Stimulated activated naive CD8-positive, alpha-beta T cell treated with anti-CD3 and anti-CD28 coated beads, Interleukin-15, amount 100 ng/mL, for 72 hours (primary cell): ENCODE data around the gene TSSK2.

Source experiments
- ATAC-seq: fragments of 150-1000 bp; cut with Tn5 transposase; 2 replicates; pipeline ENCODE4 v1.10.0; 2021; ENCODE audit warnings: mild to moderate bottlenecking, moderate library complexity
- DNase-seq, 2 donors: peaks; one replicate each; pipeline ENCODE4 v3.0.0; 2021 to 2022
- H3K27ac Mint-ChIP-seq, 2 donors: one replicate each; pipeline ENCODE4 v1.8.0; 2022; ENCODE audit warnings: mild to moderate bottlenecking in 2 of 2, mixed read lengths in 2 of 2, moderate library complexity in 2 of 2
- H3K27me3 Mint-ChIP-seq: one replicate; pipeline ENCODE4 v1.8.0; 2022; ENCODE audit warnings: mixed read lengths
- H3K4me1 Mint-ChIP-seq: one replicate; pipeline ENCODE4 v1.8.0; 2022; ENCODE audit warnings: mild to moderate bottlenecking, mixed read lengths
- H3K4me3 Mint-ChIP-seq, 2 donors: one replicate each; pipeline ENCODE4 v1.8.0; 2022; ENCODE audit warnings: mild to moderate bottlenecking in 2 of 2, mixed read lengths in 2 of 2, moderate library complexity in 1 of 2
- H3K9me3 Mint-ChIP-seq, 2 donors: one replicate each; pipeline ENCODE4 v1.8.0; 2022; ENCODE audit warnings: mixed read lengths in 2 of 2

The TSSK2 gene

GRCh38 chr22:19127329-19128008, 3.6 kb upstream of the TSSK2 start:
- H3K27me3 Mint-ChIP-seq = no peaks in the 10 kb centered on the region
- no peak overlapping the region for H3K4me3 Mint-ChIP-seq
- DNase-seq (no peak), ATAC-seq (no peak)
- H3K4me1 Mint-ChIP-seq = peaks cover 10% of the 10 kb centered on the region
- no peaks in the 10 kb centered on the region for H3K9me3 Mint-ChIP-seq
- no peak overlapping the region for H3K27ac Mint-ChIP-seq

GRCh38 chr22:19128009-19128401, 3.1 kb upstream of the TSSK2 start:
- H3K4me1 Mint-ChIP-seq = peaks cover 5% of the 10 kb centered on the region
- ATAC-seq (no peak), DNase-seq (no peak)
- H3K27ac Mint-ChIP-seq = no peak overlapping the region
- no peaks in the 10 kb centered on the region for H3K9me3 Mint-ChIP-seq
- no peaks in the 10 kb centered on the region for H3K27me3 Mint-ChIP-seq
- H3K4me3 Mint-ChIP-seq = no peak overlapping the region

GRCh38 chr22:19128946-19129727, 2.0 kb upstream of the TSSK2 start:
- ATAC-seq (no peak), DNase-seq (no peak)
- Mint-ChIP-seq H3K9me3 (no peaks in the 10 kb centered on the region), H3K4me3 (no peak overlapping the region), H3K4me1 (no peaks in the 10 kb centered on the region), H3K27ac (peak overlapping the region; percentile 10 to 65), H3K27me3 (no peaks in the 10 kb centered on the region)

GRCh38 chr22:19129871-19130270, 1.2 kb upstream of the TSSK2 start:
- H3K27me3 Mint-ChIP-seq = no peaks in the 10 kb centered on the region
- no peak overlapping the region for H3K27ac Mint-ChIP-seq
- no peaks in the 10 kb centered on the region for H3K4me1 Mint-ChIP-seq
- DNase-seq = no peak
- ATAC-seq = no peak
- no peaks in the 10 kb centered on the region for H3K9me3 Mint-ChIP-seq
- H3K4me3 Mint-ChIP-seq = no peak overlapping the region

GRCh38 chr22:19131685-19132015, 542 bp downstream of the TSSK2 start:
- no peaks in the 10 kb centered on the region for H3K27me3 Mint-ChIP-seq
- H3K4me1 Mint-ChIP-seq = peaks cover 2% of the 10 kb centered on the region
- ATAC-seq (no peak), DNase-seq (no peak)
- no peaks in the 10 kb centered on the region for H3K9me3 Mint-ChIP-seq
- H3K4me3 Mint-ChIP-seq = no peak overlapping the region
- no peak overlapping the region for H3K27ac Mint-ChIP-seq

GRCh38 chr22:19132153-19132552, 1.0 kb downstream of the TSSK2 start:
- H3K9me3 Mint-ChIP-seq = no peaks in the 10 kb centered on the region
- H3K4me3 Mint-ChIP-seq = no peak overlapping the region
- no peaks in the 10 kb centered on the region for H3K27me3 Mint-ChIP-seq
- DNase-seq (no peak), ATAC-seq (no peak)
- no peak overlapping the region for H3K27ac Mint-ChIP-seq
- peaks cover 6% of the 10 kb centered on the region for H3K4me1 Mint-ChIP-seq

- H3K4me1 Mint-ChIP-seq = peaks cover 6% of the 10 kb centered on the region
- no peaks in the 10 kb centered on the region for H3K9me3 Mint-ChIP-seq
- ATAC-seq (no peak), DNase-seq (no peak)
- no peak overlapping the region for H3K4me3 Mint-ChIP-seq
- peak overlapping the region; percentile 36 to 96 for H3K27ac Mint-ChIP-seq
- no peaks in the 10 kb centered on the region for H3K27me3 Mint-ChIP-seq
Observed at GRCh38 chr22:19132693-19133400, 1.7 kb downstream of the TSSK2 start.

- H3K4me1 Mint-ChIP-seq = peaks cover 6% of the 10 kb centered on the region
- no peaks in the 10 kb centered on the region for H3K9me3 Mint-ChIP-seq
- ATAC-seq (no peak), DNase-seq (no peak)
- no peaks in the 10 kb centered on the region for H3K27me3 Mint-ChIP-seq
- H3K4me3 Mint-ChIP-seq = no peak overlapping the region
- H3K27ac Mint-ChIP-seq = peak overlapping the region in 1 of 2 donors; percentile 96
Observed at GRCh38 chr22:19133561-19133960, 2.5 kb downstream of the TSSK2 start.

GRCh38 chr22:19134176-19134831, 3.2 kb downstream of the TSSK2 start:
- ATAC-seq (peak; percentile 19), DNase-seq (no peak)
- H3K4me1 Mint-ChIP-seq = peaks cover 6% of the 10 kb centered on the region
- H3K9me3 Mint-ChIP-seq = no peaks in the 10 kb centered on the region
- H3K27me3 Mint-ChIP-seq = no peaks in the 10 kb centered on the region
- no peak overlapping the region for H3K4me3 Mint-ChIP-seq
- H3K27ac Mint-ChIP-seq = no peak overlapping the region

- DNase-seq (no peak), ATAC-seq (no peak)
- H3K4me3 Mint-ChIP-seq = no peak overlapping the region
- H3K9me3 Mint-ChIP-seq = no peaks in the 10 kb centered on the region
- peak overlapping the region; percentile 3 to 79 for H3K27ac Mint-ChIP-seq
- H3K4me1 Mint-ChIP-seq = peaks cover 6% of the 10 kb centered on the region
- H3K27me3 Mint-ChIP-seq = no peaks in the 10 kb centered on the region
Observed at GRCh38 chr22:19134874-19135273, 3.8 kb downstream of the TSSK2 start.

GRCh38 chr22:19136915-19137314, 5.8 kb downstream of the TSSK2 start:
- Mint-ChIP-seq H3K27ac (peak overlapping the region in 1 of 2 donors; percentile 4), H3K9me3 (no peaks in the 10 kb centered on the region), H3K27me3 (no peaks in the 10 kb centered on the region), H3K4me1 (peaks cover 12% of the 10 kb centered on the region), H3K4me3 (no peak overlapping the region)
- no peak for ATAC-seq
- DNase-seq = no peak

GRCh38 chr22:19137384-19138216, 6.5 kb downstream of the TSSK2 start:
- Mint-ChIP-seq H3K27ac (peak overlapping the region in 1 of 2 donors; percentile 42), H3K4me3 (no peak overlapping the region)

GRCh38 chr22:19138217-19139000, 7.3 kb downstream of the TSSK2 start:
- H3K27ac Mint-ChIP-seq = peak overlapping the region in 1 of 2 donors; percentile 5
- ATAC-seq = no peak
- no peak overlapping the region for H3K4me3 Mint-ChIP-seq
- no peaks in the 10 kb centered on the region for H3K9me3 Mint-ChIP-seq
- no peak for DNase-seq
- no peaks in the 10 kb centered on the region for H3K27me3 Mint-ChIP-seq
- peaks cover 15% of the 10 kb centered on the region for H3K4me1 Mint-ChIP-seq

More at GRCh38 chr22:19137384-19138216, 6.5 kb downstream of the TSSK2 start:
- no peaks in the 10 kb centered on the region for H3K27me3 Mint-ChIP-seq
- DNase-seq = no peak
- ATAC-seq = no peak
- H3K9me3 Mint-ChIP-seq = no peaks in the 10 kb centered on the region
- H3K4me1 Mint-ChIP-seq = peaks cover 12% of the 10 kb centered on the region

- Mint-ChIP-seq H3K4me3 (no peak overlapping the region), H3K9me3 (no peaks in the 10 kb centered on the region), H3K27me3 (no peaks in the 10 kb centered on the region), H3K4me1 (peaks cover 20% of the 10 kb centered on the region), H3K27ac (peak overlapping the region in 1 of 2 donors; percentile 5)
- ATAC-seq (no peak), DNase-seq (no peak)
Observed at GRCh38 chr22:19139001-19139356, 7.9 kb downstream of the TSSK2 start.
